B cell (primary cell): ENCODE results near the gene OR2T34. TPM values are rescaled to one million over a fixed set of nuclear protein-coding genes. Genes with fewer than 3 reads are reported as not detected.

ENCODE experiments used
- ATAC-seq: fragments of 200-7000 bp; cut with Tn5 transposase; one replicate; pipeline ENCODE4 v1.10.0; 2021; ENCODE audit warnings: low read depth, mild to moderate bottlenecking, moderate number of reproducible peaks, moderate library complexity
- CTCF ChIA-PET: fragments of 350-600 bp; sonication (Branson Sonifier 250); formaldehyde crosslinking; loops from one replicate; lab custom pipeline; 2021; ENCODE audit warnings: antibody characterized with exemption, inconsistent platforms; lab: Charles Lee
- POLR2A ChIA-PET: fragments of 350-600 bp; sonication (Branson Sonifier 250); formaldehyde crosslinking; loops from one replicate; lab custom pipeline; 2021; ENCODE audit warnings: antibody characterized with exemption; lab: Charles Lee
- DNase-seq: peaks from one replicate; pipeline ENCODE4 v3.0.0; 2013
- H2AFZ ChIP-seq: 2 replicates; pipeline ENCODE4 v1.6.1; 2012; ENCODE audit warnings: mild to moderate bottlenecking, low read depth, low read length; ENCODE audit not compliant: insufficient read depth, poor library complexity, severe bottlenecking
- H3K27ac ChIP-seq, 2 donors: 1 replicate in 1 of 2; 2 replicates in 1 of 2; pipeline ENCODE4 v1.5.1; 2012 to 2013; ENCODE audit warnings: low read length in 2 of 2, mild to moderate bottlenecking in 2 of 2, moderate library complexity in 1 of 2
- H3K27me3 ChIP-seq, 4 experiments: fragments of 200-600 bp in 1 of 4; sonication (generic) in 1 of 4; replicated peaks in 1 of 4; 1 replicate in 2 of 4; 2 replicates in 2 of 4; pipeline versions ENCODE4 v1.6.1 to v1.7.0; 2013 to 2016; ENCODE audit warnings: low read length in 3 of 4, mild to moderate bottlenecking in 2 of 4, mixed read lengths in 1 of 4, moderate library complexity in 1 of 4; ENCODE audit not compliant: insufficient read depth in 4 of 4, control insufficient read depth in 3 of 4; ENCODE audit errors: control extremely low read depth in 1 of 4
- H3K36me3 ChIP-seq, 2 experiments: replicated peaks in 1 of 2; 1 replicate in 1 of 2; 2 replicates in 1 of 2; pipeline versions ENCODE4 v1.6.1 to v1.7.1; 2013; ENCODE audit warnings: low read length in 1 of 2; ENCODE audit not compliant: insufficient read depth in 2 of 2, control insufficient read depth in 1 of 2; ENCODE audit errors: control extremely low read depth in 1 of 2, extremely low read depth in 1 of 2
- H3K4me1 ChIP-seq, 2 donors: fragments of 200-600 bp in 1 of 2; sonication (generic) in 1 of 2; 1 replicate in 1 of 2; 2 replicates in 1 of 2; pipeline versions ENCODE4 v1.5.1 to v1.6.1; 2013 to 2017; ENCODE audit warnings: low read length in 2 of 2; ENCODE audit not compliant: control insufficient read depth in 2 of 2, insufficient read depth in 2 of 2
- H3K4me2 ChIP-seq: replicated peaks from 2 replicates; pipeline ENCODE3; 2012; ENCODE audit warnings: mild to moderate bottlenecking, low read depth, low read length; ENCODE audit not compliant: poor library complexity, severe bottlenecking
- H3K4me3 ChIP-seq, 5 experiments: fragments of 200-600 bp in 1 of 5; sonication (generic) in 1 of 5; 1 replicate in 3 of 5; 2 replicates in 2 of 5; pipeline versions ENCODE4 v1.5.1 to v1.7.0; 2011 to 2016; ENCODE audit warnings: low read length in 4 of 5, mild to moderate bottlenecking in 4 of 5, low read depth in 2 of 5, control low read depth in 1 of 5, moderate library complexity in 1 of 5; ENCODE audit not compliant: insufficient read depth in 1 of 5; ENCODE audit errors: control extremely low read depth in 1 of 5, extremely low read depth in 1 of 5
- H3K79me2 ChIP-seq: fragments of 200-600 bp; sonication (generic); one replicate; pipeline ENCODE4 v1.6.0; 2016; ENCODE audit warnings: low read length; ENCODE audit not compliant: control insufficient read depth, insufficient read depth
- H3K9ac ChIP-seq: fragments of 200-600 bp; sonication (generic); 2 replicates; pipeline ENCODE4 v1.6.1; 2017; ENCODE audit warnings: mild to moderate bottlenecking, low read length, moderate library complexity
- H3K9me3 ChIP-seq, 3 donors: one replicate each; pipeline versions ENCODE4 v1.6.1 to v1.7.1; 2013; ENCODE audit warnings: low read length in 2 of 3; ENCODE audit not compliant: control insufficient read depth in 2 of 3, insufficient read depth in 1 of 3; ENCODE audit errors: control extremely low read depth in 1 of 3
- H4K20me1 ChIP-seq: 2 replicates; pipeline ENCODE4 v1.6.0; 2012; ENCODE audit warnings: mild to moderate bottlenecking, low read length; ENCODE audit not compliant: insufficient read depth, control insufficient read depth, poor library complexity, severe bottlenecking
- H3K27ac Mint-ChIP-seq: one replicate; pipeline ENCODE4 v1.8.0; 2021; ENCODE audit warnings: mixed read lengths
- H3K27me3 Mint-ChIP-seq: one replicate; pipeline ENCODE4 v1.8.0; 2021; ENCODE audit warnings: mixed read lengths
- H3K4me1 Mint-ChIP-seq: one replicate; pipeline ENCODE4 v1.8.0; 2021; ENCODE audit warnings: mixed read lengths
- H3K4me3 Mint-ChIP-seq: one replicate; pipeline ENCODE4 v1.8.0; 2021; ENCODE audit warnings: mixed read lengths
- H3K9me3 Mint-ChIP-seq: one replicate; pipeline ENCODE4 v1.8.0; 2022; ENCODE audit warnings: mixed read lengths; ENCODE audit not compliant: insufficient read depth
- EZH2 ChIP-seq: IDR thresholded peaks from 2 replicates; pipeline ENCODE4 v1.6.1; 2012; ENCODE audit warnings: borderline replicate concordance, low read depth, mild to moderate bottlenecking, moderate library complexity, low read length; ENCODE audit not compliant: insufficient read depth, poor library complexity, severe bottlenecking
- WGBS: methylation state at CpG from one replicate; pipeline ENCODE4 v1.1.5; 2013; ENCODE audit warnings: missing lambda C conversion rate; ENCODE audit not compliant: insufficient coverage; 5-methylcytosine and 5-hydroxymethylcytosine counted together
- intact Hi-C: fragments of 100-400 bp; cut with micrococcal nuclease; formaldehyde crosslinking; loops from one replicate; pipeline ENCODE4 v1.10.0; 2022
- polyA plus RNA-seq: library from polyadenylated mRNA; depleted of rRNA; stranded (reverse); fragments of >200 nt; gene quantifications from 2 replicates; pipeline ENCODE4 v1.2.3, GENCODE V29; 2012
- total RNA-seq, 2 donors: library from RNA; stranded (reverse); fragments of 120-200 nt in 1 of 2; gene quantifications; 1 replicate in 1 of 2; 2 replicates in 1 of 2; pipeline versions ENCODE4 v1.2.3 to v1.2.4, GENCODE V29; 2013 to 2022
- TF ChIP-seq, protein P1 (sequence below): fragments of 200-600 bp; IDR thresholded peaks from one replicate; pipeline ENCODE4 v1.8.0; 2022; ENCODE audit warnings: antibody characterized with exemption, mild to moderate bottlenecking

OR2T34 gene
- total and polyA plus RNA-seq, 2 donors (not counting 1 experiment from before 2014, with no cell fraction given) = 0.28 to 1.7 TPM

GRCh38 chr1:248597589-248597988 is 23.0 kb upstream of the OR2T34 start, which contains the start of gene OR2T10:
OR2T10 (minus strand) TSS chr1:248597700; CDS start chr1:248593768, 3,932 bp downstream.
- no peak within 1 kb of the TSS for H3K4me3 Mint-ChIP-seq
- H3K27ac ChIP-seq = no peak within 1 kb of the TSS
- no peak within 1 kb of the TSS for H3K4me2 ChIP-seq
- intact Hi-C loops = no loop called here
- H3K27ac Mint-ChIP-seq = no peak within 1 kb of the TSS
- H3K27me3 ChIP-seq = no peaks in the 10 kb centered on the region
- H2AFZ ChIP-seq = no peak within 1 kb of the TSS
- H3K27me3 Mint-ChIP-seq = peaks cover 1% of the 10 kb centered on the region
- ATAC-seq = no peak
- ChIA-PET CTCF (interaction anchor here (0.6 kb wide), 1 partner anchor 25 kb away, joined by 3 read pairs; no protein-coding TSS in a partner anchor), POLR2A (no interaction called here)
- no peak within 1 kb of the TSS for H3K4me3 ChIP-seq
- H3K36me3 ChIP-seq = no peaks in the 10 kb centered on the region
- WGBS = 98% methylated on average over 5 of the region's 6 CpGs
- H3K4me1 Mint-ChIP-seq = peaks cover 4% of the 10 kb centered on the region
- DNase-seq = no peak
- H3K9me3 Mint-ChIP-seq = no peaks in the 10 kb centered on the region
- no peaks in the 10 kb centered on the region for H3K79me2 ChIP-seq
- no peaks in the 10 kb centered on the region for H3K9me3 ChIP-seq
- no peak within 1 kb of the TSS for H3K9ac ChIP-seq
- H4K20me1 ChIP-seq = no peaks in the 10 kb centered on the region
- TF ChIP-seq, protein P1, sequence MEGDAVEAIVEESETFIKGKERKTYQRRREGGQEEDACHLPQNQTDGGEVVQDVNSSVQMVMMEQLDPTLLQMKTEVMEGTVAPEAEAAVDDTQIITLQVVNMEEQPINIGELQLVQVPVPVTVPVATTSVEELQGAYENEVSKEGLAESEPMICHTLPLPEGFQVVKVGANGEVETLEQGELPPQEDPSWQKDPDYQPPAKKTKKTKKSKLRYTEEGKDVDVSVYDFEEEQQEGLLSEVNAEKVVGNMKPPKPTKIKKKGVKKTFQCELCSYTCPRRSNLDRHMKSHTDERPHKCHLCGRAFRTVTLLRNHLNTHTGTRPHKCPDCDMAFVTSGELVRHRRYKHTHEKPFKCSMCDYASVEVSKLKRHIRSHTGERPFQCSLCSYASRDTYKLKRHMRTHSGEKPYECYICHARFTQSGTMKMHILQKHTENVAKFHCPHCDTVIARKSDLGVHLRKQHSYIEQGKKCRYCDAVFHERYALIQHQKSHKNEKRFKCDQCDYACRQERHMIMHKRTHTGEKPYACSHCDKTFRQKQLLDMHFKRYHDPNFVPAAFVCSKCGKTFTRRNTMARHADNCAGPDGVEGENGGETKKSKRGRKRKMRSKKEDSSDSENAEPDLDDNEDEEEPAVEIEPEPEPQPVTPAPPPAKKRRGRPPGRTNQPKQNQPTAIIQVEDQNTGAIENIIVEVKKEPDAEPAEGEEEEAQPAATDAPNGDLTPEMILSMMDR = no peak
- no peak for TF ChIP-seq EZH2
- no peaks in the 10 kb centered on the region for H3K4me1 ChIP-seq

- no peaks in the 10 kb centered on the region for H3K9me3 Mint-ChIP-seq
- no peaks in the 10 kb centered on the region for H3K27me3 ChIP-seq
- no peaks in the 10 kb centered on the region for H3K4me1 ChIP-seq
- no peaks in the 10 kb centered on the region for H3K79me2 ChIP-seq
- intact Hi-C loops = no loop called here
- H3K4me3 Mint-ChIP-seq = no peak overlapping the region
- POLR2A ChIA-PET = no interaction called here
- H3K4me1 Mint-ChIP-seq = peaks cover 4% of the 10 kb centered on the region
- no peak overlapping the region for H3K4me3 ChIP-seq
- CTCF ChIA-PET = no interaction called here
- peaks cover 0 to 1% (median 0%) of the 10 kb centered on the region in 3 donors for H3K9me3 ChIP-seq
- no peak for ATAC-seq
- H3K4me2 ChIP-seq = no peak overlapping the region
- H3K27me3 Mint-ChIP-seq = no peaks in the 10 kb centered on the region
- H3K27ac Mint-ChIP-seq = no peak overlapping the region
- no CpG with 5 or more reads among the region's 2 CpGs for WGBS
- no peak for TF ChIP-seq EZH2
- TF ChIP-seq, protein P1 = no peak
- H4K20me1 ChIP-seq = no peaks in the 10 kb centered on the region
- no peak overlapping the region for H3K9ac ChIP-seq
- DNase-seq = no peak
- H3K27ac ChIP-seq = no peak overlapping the region
- no peaks in the 10 kb centered on the region for H3K36me3 ChIP-seq
- no peak overlapping the region for H2AFZ ChIP-seq
These were observed 22.1 kb upstream of the OR2T34 start for GRCh38 chr1:248596615-248597014.
